ENCODE data around the gene SLC7A10. TPM values are rescaled to one million over a fixed set of nuclear protein-coding genes. Genes with fewer than 3 reads are reported as not detected.

Gene SLC7A10
- total and polyA plus RNA-seq, 2 donors (not counting 1 experiment from before 2014, with no cell fraction given), result not detected

- TF ChIP-seq CTCF (conservative IDR thresholded peaks at IDR 0.05 in 1 of 2, IDR thresholded peaks at IDR 0.05 in 1 of 2; ENCODE audit: low read depth in 1 of 2, low read length in 2 of 2) (no peak), EZH2 (IDR thresholded peaks at IDR 0.05; ENCODE audit: low read length, missing control alignments) (no peak)
- H3K9me3 ChIP-seq (ENCODE audit: control insufficient read depth, insufficient read depth, low read depth, low read length), result no peaks in the 10 kb centered on the region
- H3K79me2 ChIP-seq (ENCODE audit: control insufficient read depth, insufficient read depth, low read length), result no peaks in the 10 kb centered on the region
- no peak overlapping the region for H3K4me3 ChIP-seq (replicated peaks in 1 of 4; ENCODE audit: control extremely low read depth in 1 of 4, insufficient read depth in 1 of 4, low read depth in 3 of 4, low read length in 4 of 4)
- H2AFZ ChIP-seq (ENCODE audit: low read length), result no peak overlapping the region
- no peaks in the 10 kb centered on the region for H3K27me3 ChIP-seq (ENCODE audit: control insufficient read depth, insufficient read depth, low read length)
- DNase-seq (ENCODE audit: low read depth in 2 of 2), result no peak
- H3K9ac ChIP-seq (ENCODE audit: insufficient read depth, low read length), result no peak overlapping the region
- H3K27ac ChIP-seq (ENCODE audit: insufficient read depth, low read length), result no peak overlapping the region
- H4K20me1 ChIP-seq (ENCODE audit: control insufficient read depth, extremely low read depth, insufficient read depth, low read length), result no peaks in the 10 kb centered on the region
- no peak overlapping the region for H3K4me2 ChIP-seq (ENCODE audit: extremely low read depth, insufficient read depth, low read length)
- H3K4me1 ChIP-seq (ENCODE audit: control insufficient read depth, extremely low read depth, insufficient read depth, low read length), result no peaks in the 10 kb centered on the region
- no peaks in the 10 kb centered on the region for H3K36me3 ChIP-seq (ENCODE audit: control insufficient read depth, insufficient read depth, low read length)
Observed at GRCh38 chr19:33263325-33264023, 37.8 kb upstream of the SLC7A10 start.

- H3K9me3 ChIP-seq (ENCODE audit: control insufficient read depth, insufficient read depth, low read depth, low read length), result no peaks in the 10 kb centered on the region
- H4K20me1 ChIP-seq (ENCODE audit: control insufficient read depth, extremely low read depth, insufficient read depth, low read length), result no peaks in the 10 kb centered on the region
- no peak for DNase-seq (ENCODE audit: low read depth in 2 of 2)
- no peaks in the 10 kb centered on the region for H3K4me1 ChIP-seq (ENCODE audit: control insufficient read depth, extremely low read depth, insufficient read depth, low read length)
- H3K4me3 ChIP-seq (replicated peaks in 1 of 4; ENCODE audit: control extremely low read depth in 1 of 4, insufficient read depth in 1 of 4, low read depth in 3 of 4, low read length in 4 of 4), result no peak overlapping the region
- no peak overlapping the region for H3K4me2 ChIP-seq (ENCODE audit: extremely low read depth, insufficient read depth, low read length)
- no peak overlapping the region for H2AFZ ChIP-seq (ENCODE audit: low read length)
- TF ChIP-seq CTCF (conservative IDR thresholded peaks at IDR 0.05 in 1 of 2, IDR thresholded peaks at IDR 0.05 in 1 of 2; ENCODE audit: low read depth in 1 of 2, low read length in 2 of 2), result no peak
- no peak for TF ChIP-seq EZH2 (IDR thresholded peaks at IDR 0.05; ENCODE audit: low read length, missing control alignments)
- H3K27ac ChIP-seq (ENCODE audit: insufficient read depth, low read length), result no peak overlapping the region
- H3K9ac ChIP-seq (ENCODE audit: insufficient read depth, low read length), result no peak overlapping the region
- H3K79me2 ChIP-seq (ENCODE audit: control insufficient read depth, insufficient read depth, low read length), result no peaks in the 10 kb centered on the region
- no peaks in the 10 kb centered on the region for H3K36me3 ChIP-seq (ENCODE audit: control insufficient read depth, insufficient read depth, low read length)
- H3K27me3 ChIP-seq (ENCODE audit: control insufficient read depth, insufficient read depth, low read length), result no peaks in the 10 kb centered on the region
Observed at GRCh38 chr19:33261511-33262189, 36.0 kb upstream of the SLC7A10 start.

- Histone ChIP-seq H3K27ac (ENCODE audit: insufficient read depth, low read length) (no peak overlapping the region), H3K4me1 (ENCODE audit: control insufficient read depth, extremely low read depth, insufficient read depth, low read length) (no peaks in the 10 kb centered on the region), H3K4me2 (ENCODE audit: extremely low read depth, insufficient read depth, low read length) (no peak overlapping the region), H3K36me3 (ENCODE audit: control insufficient read depth, insufficient read depth, low read length) (no peaks in the 10 kb centered on the region), H2AFZ (ENCODE audit: low read length) (no peak overlapping the region), H4K20me1 (ENCODE audit: control insufficient read depth, extremely low read depth, insufficient read depth, low read length) (no peaks in the 10 kb centered on the region), H3K9me3 (ENCODE audit: control insufficient read depth, insufficient read depth, low read depth, low read length) (no peaks in the 10 kb centered on the region), H3K4me3 (replicated peaks in 1 of 4; ENCODE audit: control extremely low read depth in 1 of 4, insufficient read depth in 1 of 4, low read depth in 3 of 4, low read length in 4 of 4) (no peak overlapping the region), H3K79me2 (ENCODE audit: control insufficient read depth, insufficient read depth, low read length) (no peaks in the 10 kb centered on the region), H3K9ac (ENCODE audit: insufficient read depth, low read length) (no peak overlapping the region), H3K27me3 (ENCODE audit: control insufficient read depth, insufficient read depth, low read length) (no peaks in the 10 kb centered on the region)
- DNase-seq (ENCODE audit: low read depth in 2 of 2), result no peak
- TF ChIP-seq CTCF (conservative IDR thresholded peaks at IDR 0.05 in 1 of 2, IDR thresholded peaks at IDR 0.05 in 1 of 2; ENCODE audit: low read depth in 1 of 2, low read length in 2 of 2) (no peak), EZH2 (IDR thresholded peaks at IDR 0.05; ENCODE audit: low read length, missing control alignments) (no peak)
Observed at GRCh38 chr19:33260628-33261418, 35.2 kb upstream of the SLC7A10 start.

Measured in fibroblast of lung (primary cell).